Measurements from ENCODE around the gene TMUB2.
"Not testable (repeated sequence)": the region's sequence is repeated elsewhere in the genome, so short reads cannot be mapped to it uniquely, and the experiment has no call there.

DNA sequence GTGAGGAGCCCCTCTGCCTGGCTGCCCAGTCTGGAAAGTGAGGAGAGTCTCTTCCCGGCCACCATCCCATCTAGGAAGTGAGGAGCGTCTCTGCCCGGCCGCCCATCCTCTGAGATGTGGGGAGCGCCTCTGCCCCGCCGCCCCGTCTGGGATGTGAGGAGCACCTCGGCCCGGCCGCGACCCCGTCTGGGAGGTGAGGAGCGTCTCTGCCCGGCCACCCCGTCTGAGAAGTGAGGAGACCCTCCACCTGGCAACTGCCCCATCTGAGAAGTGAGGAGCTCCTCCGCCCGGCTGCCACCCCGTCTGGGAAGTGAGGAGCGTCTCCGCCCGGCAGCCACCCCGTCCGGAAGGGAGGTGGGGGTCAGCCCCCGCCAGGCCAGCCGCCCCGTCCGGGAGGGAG is 51.1 kb downstream of the TMUB2 start:
- not testable (repeated sequence) for TF ChIP-seq POLR2AphosphoS5 (IDR thresholded peaks at IDR 0.05; ENCODE audit: insufficient read depth in 1 of 2, low read depth in 1 of 2); POLR2A (IDR thresholded peaks at IDR 0.05)
- TF ChIP-seq, protein P1, sequence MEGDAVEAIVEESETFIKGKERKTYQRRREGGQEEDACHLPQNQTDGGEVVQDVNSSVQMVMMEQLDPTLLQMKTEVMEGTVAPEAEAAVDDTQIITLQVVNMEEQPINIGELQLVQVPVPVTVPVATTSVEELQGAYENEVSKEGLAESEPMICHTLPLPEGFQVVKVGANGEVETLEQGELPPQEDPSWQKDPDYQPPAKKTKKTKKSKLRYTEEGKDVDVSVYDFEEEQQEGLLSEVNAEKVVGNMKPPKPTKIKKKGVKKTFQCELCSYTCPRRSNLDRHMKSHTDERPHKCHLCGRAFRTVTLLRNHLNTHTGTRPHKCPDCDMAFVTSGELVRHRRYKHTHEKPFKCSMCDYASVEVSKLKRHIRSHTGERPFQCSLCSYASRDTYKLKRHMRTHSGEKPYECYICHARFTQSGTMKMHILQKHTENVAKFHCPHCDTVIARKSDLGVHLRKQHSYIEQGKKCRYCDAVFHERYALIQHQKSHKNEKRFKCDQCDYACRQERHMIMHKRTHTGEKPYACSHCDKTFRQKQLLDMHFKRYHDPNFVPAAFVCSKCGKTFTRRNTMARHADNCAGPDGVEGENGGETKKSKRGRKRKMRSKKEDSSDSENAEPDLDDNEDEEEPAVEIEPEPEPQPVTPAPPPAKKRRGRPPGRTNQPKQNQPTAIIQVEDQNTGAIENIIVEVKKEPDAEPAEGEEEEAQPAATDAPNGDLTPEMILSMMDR (IDR thresholded peaks at IDR 0.05): not testable (repeated sequence)

Measured in vagina (tissue), 2 donors.